H1 (cell line): ENCODE data around the gene LGALS4. TPM values are rescaled to one million over a fixed set of nuclear protein-coding genes. Genes with fewer than 3 reads are reported as not detected.
A peak's percentile ranks its signal among the peaks of the same experiment; 100 is the strongest.
"Not testable (repeated sequence)": the region's sequence is repeated elsewhere in the genome, so short reads cannot be mapped to it uniquely, and the experiment has no call there.

Experiments
- CTCF ChIA-PET: fragments of 300-600 bp; sonication (Branson Sonifier 250); formaldehyde crosslinking; loops from one replicate; lab custom pipeline; 2021; ENCODE audit not compliant: partially characterized antibody; lab: Charles Lee
- POLR2A ChIA-PET: fragments of 300-600 bp; sonication (Branson Sonifier 250); formaldehyde crosslinking; loops from one replicate; lab custom pipeline; 2021; ENCODE audit warnings: inconsistent platforms; ENCODE audit not compliant: partially characterized antibody; lab: Charles Lee
- DNase-seq, 2 experiments: peaks; one replicate each; pipeline versions ENCODE4 v3.0.0 to v3.0.0-alpha.2; 2010 to 2022; ENCODE audit warnings: low spot score in 2 of 2, low read depth in 1 of 2, mixed read lengths in 1 of 2
- FAIRE-seq: peaks from 2 replicates; lab custom pipeline; 2011; peaks lifted over from hg19 to GRCh38; lab: Jason Lieb, UNC
- H2AFZ ChIP-seq: 2 replicates; pipeline ENCODE4 v1.8.1; 2012; ENCODE audit warnings: low read length, inconsistent platforms
- H2AK5ac ChIP-seq: 2 replicates; pipeline ENCODE4 v1.6.1; 2013; ENCODE audit warnings: low read depth, low read length
- H2BK120ac ChIP-seq: replicated peaks from 2 replicates; pipeline ENCODE3; 2013; ENCODE audit warnings: low read depth, low read length, inconsistent platforms
- H2BK12ac ChIP-seq: 2 replicates; pipeline ENCODE4 v1.6.1; 2013; ENCODE audit warnings: low read depth, low read length
- H2BK15ac ChIP-seq: 2 replicates; pipeline ENCODE4 v1.6.1; 2013; ENCODE audit warnings: low read length
- H2BK20ac ChIP-seq: 2 replicates; pipeline ENCODE4 v1.6.1; 2013; ENCODE audit warnings: low read length
- H2BK5ac ChIP-seq: 2 replicates; pipeline ENCODE4 v1.6.1; 2013; ENCODE audit warnings: low read depth, low read length
- H3K14ac ChIP-seq: 2 replicates; pipeline ENCODE4 v1.6.1; 2013; ENCODE audit warnings: inconsistent platforms; ENCODE audit not compliant: insufficient read length
- H3K18ac ChIP-seq: 2 replicates; pipeline ENCODE4 v1.6.1; 2013; ENCODE audit warnings: low read length; ENCODE audit errors: extremely low read depth
- H3K23ac ChIP-seq: 2 replicates; pipeline ENCODE4 v1.6.1; 2013; ENCODE audit warnings: inconsistent platforms; ENCODE audit not compliant: insufficient read length
- H3K23me2 ChIP-seq: 2 replicates; pipeline ENCODE4 v1.6.1; 2013; ENCODE audit warnings: low read depth, low read length
- H3K27ac ChIP-seq: 2 replicates; pipeline ENCODE4 v1.6.1; 2011; ENCODE audit warnings: low read depth, low read length, inconsistent platforms
- H3K27me3 ChIP-seq, 4 experiments: replicated peaks in 1 of 4; 1 replicate in 1 of 4; 2 replicates in 3 of 4; pipeline versions ENCODE4 v1.6.1 to v1.8.1; 2011 to 2013; ENCODE audit warnings: low read length in 3 of 4, mild to moderate bottlenecking in 3 of 4, inconsistent platforms in 2 of 4, mixed read lengths in 2 of 4, moderate library complexity in 1 of 4; ENCODE audit not compliant: control insufficient read depth in 3 of 4, insufficient read depth in 3 of 4; ENCODE audit errors: extremely low read depth in 1 of 4
- H3K36me3 ChIP-seq, 4 experiments: 2 replicates each; pipeline versions ENCODE4 v1.6.1 to v1.8.1; 2011 to 2013; ENCODE audit warnings: mild to moderate bottlenecking in 4 of 4, low read length in 3 of 4, moderate library complexity in 2 of 4, control low read depth in 1 of 4, inconsistent platforms in 1 of 4; ENCODE audit not compliant: insufficient read depth in 4 of 4, control insufficient read depth in 2 of 4
- H3K4ac ChIP-seq: replicated peaks from 2 replicates; pipeline ENCODE3; 2013; ENCODE audit warnings: low read length, low read depth, mixed read lengths, inconsistent platforms; ENCODE audit not compliant: insufficient read length
- H3K4me1 ChIP-seq, 4 experiments: replicated peaks in 1 of 4; 1 replicate in 1 of 4; 2 replicates in 3 of 4; pipeline versions ENCODE4 v1.6.1 to v1.8.1; 2011 to 2013; ENCODE audit warnings: low read length in 3 of 4, inconsistent platforms in 2 of 4, mixed read lengths in 1 of 4; ENCODE audit not compliant: insufficient read depth in 4 of 4, control insufficient read depth in 3 of 4
- H3K4me2 ChIP-seq, 2 experiments: 2 replicates each; pipeline versions ENCODE4 v1.6.1 to v1.8.1; 2011 to 2013; ENCODE audit warnings: low read depth in 2 of 2, low read length in 2 of 2, control low read depth in 1 of 2, inconsistent platforms in 1 of 2, mild to moderate bottlenecking in 1 of 2; ENCODE audit not compliant: insufficient read depth in 1 of 2
- H3K4me3 ChIP-seq, 4 experiments: fragments of 200-600, 300-600 bp in 1 of 4; sonication (generic), shearing (Covaris generic), sonication (Bioruptor Twin) in 1 of 4; 2 replicates each; pipeline versions ENCODE4 v1.5.1 to v1.8.1; 2011 to 2016; ENCODE audit warnings: low read length in 4 of 4, low read depth in 3 of 4, control low read depth in 2 of 4, inconsistent platforms in 2 of 4, mild to moderate bottlenecking in 2 of 4, mixed read lengths in 1 of 4, moderate library complexity in 1 of 4; ENCODE audit not compliant: insufficient read depth in 2 of 4; ENCODE audit errors: extremely low read depth in 1 of 4
- H3K56ac ChIP-seq: replicated peaks from 2 replicates; pipeline ENCODE3; 2013; ENCODE audit warnings: low read depth, mild to moderate bottlenecking, mixed read lengths, low read length, inconsistent platforms; ENCODE audit not compliant: insufficient read length
- H3K79me1 ChIP-seq: 2 replicates; pipeline ENCODE4 v1.6.1; 2013; ENCODE audit warnings: low read depth, low read length, control low read depth
- H3K79me2 ChIP-seq, 2 experiments: 2 replicates each; pipeline versions ENCODE4 v1.6.1 to v1.8.1; 2012 to 2013; ENCODE audit warnings: low read length in 2 of 2, mild to moderate bottlenecking in 2 of 2, inconsistent platforms in 1 of 2; ENCODE audit not compliant: insufficient read depth in 2 of 2, control insufficient read depth in 1 of 2
- H3K9ac ChIP-seq, 4 experiments: replicated peaks in 1 of 4; 1 replicate in 1 of 4; 2 replicates in 3 of 4; pipeline versions ENCODE4 v1.6.1 to v1.8.1; 2011 to 2013; ENCODE audit warnings: low read depth in 3 of 4, low read length in 3 of 4, control low read depth in 2 of 4, mild to moderate bottlenecking in 2 of 4, moderate library complexity in 2 of 4, inconsistent platforms in 1 of 4; ENCODE audit errors: extremely low read depth in 1 of 4
- H3K9me3 ChIP-seq, 2 experiments: 2 replicates each; pipeline versions ENCODE4 v1.6.1 to v1.8.1; 2012 to 2013; ENCODE audit warnings: mild to moderate bottlenecking in 2 of 2, moderate library complexity in 2 of 2, control low read depth in 1 of 2, inconsistent platforms in 1 of 2, low read depth in 1 of 2, low read length in 1 of 2, mixed read lengths in 1 of 2; ENCODE audit not compliant: insufficient read depth in 2 of 2
- H4K20me1 ChIP-seq, 2 experiments: replicated peaks in 1 of 2; 2 replicates each; pipeline versions ENCODE3 to v1.8.1; 2011 to 2013; ENCODE audit warnings: inconsistent platforms in 2 of 2, low read length in 2 of 2, mild to moderate bottlenecking in 1 of 2; ENCODE audit not compliant: insufficient read depth in 2 of 2, control insufficient read depth in 1 of 2
- H4K5ac ChIP-seq: 2 replicates; pipeline ENCODE4 v1.6.1; 2013; ENCODE audit warnings: low read length, low read depth, mixed read lengths, inconsistent platforms; ENCODE audit not compliant: insufficient read length
- H4K8ac ChIP-seq: 2 replicates; pipeline ENCODE4 v1.8.0; 2013; ENCODE audit warnings: mild to moderate bottlenecking, moderate library complexity, low read length, inconsistent platforms; ENCODE audit not compliant: insufficient read depth; ENCODE audit errors: extremely low read depth
- H4K91ac ChIP-seq: replicated peaks from 2 replicates; pipeline ENCODE3; 2013; ENCODE audit warnings: low read length, mixed read lengths, inconsistent platforms; ENCODE audit not compliant: insufficient read length
- WGBS, 2 experiments: shearing (Covaris generic) in 1 of 2; methylation state at CpG; one replicate each; pipeline versions ENCODE4 v1.1.6 to v1.1.7; 2013 to 2015; ENCODE audit warnings: low lambda C conversion rate in 2 of 2, mixed read lengths in 2 of 2, inconsistent platforms in 1 of 2, low coverage in 1 of 2, missing lambda C conversion rate in 1 of 2; ENCODE audit not compliant: insufficient replicate concordance in 2 of 2, insufficient coverage in 1 of 2, insufficient read length in 1 of 2; ENCODE audit errors: extremely low coverage in 1 of 2, missing lambda C conversion rate in 1 of 2; 5-methylcytosine and 5-hydroxymethylcytosine counted together
- polyA plus RNA-seq, 7 experiments: library from polyadenylated mRNA; depleted of rRNA in 3 of 7; stranded (reverse) in 5 of 7; unstranded in 2 of 7; fragments of >200 nt in 5 of 7; fragments of 200-250 nt in 2 of 7; gene quantifications; 1 replicate in 5 of 7; 2 replicates in 1 of 7; 4 replicates in 1 of 7; pipeline versions ENCODE4 v1.2.1 to v1.2.3, GENCODE V29; 2011 to 2013; ENCODE audit warnings: missing spikeins in 2 of 7, mixed read lengths in 2 of 7
- total RNA-seq: library from RNA; stranded (reverse); fragmentation: NEBNext Ultra II Directional; extraction: Animal tissue kit (Norgen Biotek cat#: 25700); gene quantifications from 2 replicates; pipeline ENCODE4 v1.2.1, GENCODE V29; 2021

LGALS4 gene
- total and polyA plus RNA-seq, 2 of the 8 experiments (the other 6 are each of a cell fraction or from before 2014, with no cell fraction given), result 0.32 to 0.37 TPM

DNA sequence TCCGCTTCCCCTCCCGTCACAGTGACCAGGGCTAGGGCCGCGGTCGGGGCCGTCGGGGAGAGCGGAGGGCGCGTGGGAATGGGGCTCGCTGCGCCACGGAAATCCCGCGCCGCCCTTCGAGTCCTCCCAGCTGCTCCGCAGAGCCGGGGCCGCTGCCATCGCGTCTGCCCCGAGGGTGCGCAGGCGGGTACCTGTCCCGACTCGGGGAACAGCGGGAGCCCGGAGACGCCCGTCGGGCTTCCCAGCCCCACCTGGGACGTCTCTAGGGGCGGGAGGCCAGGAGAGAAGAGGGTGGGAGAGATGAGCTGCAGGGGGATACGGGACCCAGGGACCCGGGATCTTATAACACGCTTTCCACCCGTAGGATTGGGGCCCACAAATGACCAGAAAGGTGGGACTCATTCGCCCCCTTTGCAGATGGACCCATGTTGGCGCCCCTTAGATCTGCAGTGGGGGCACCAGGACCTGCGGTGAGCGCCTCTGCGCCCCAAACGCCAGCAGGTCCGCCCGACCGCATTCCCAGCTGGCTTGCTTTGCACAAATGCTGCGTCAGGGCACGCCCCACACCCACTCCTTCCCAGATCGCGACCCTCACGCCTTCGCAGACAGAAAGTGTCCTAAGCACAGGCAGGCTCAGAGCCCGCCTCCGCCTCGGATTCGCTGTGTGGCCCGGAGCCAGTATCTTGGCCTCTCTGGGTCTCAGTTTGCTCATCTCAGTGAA, 42.4 kb downstream of the LGALS4 start:
- Histone ChIP-seq H4K8ac (peak overlapping the region; percentile 95; the same call in 1 of the 2 replicates), H3K4me2 (peak overlapping the region in 1 of 2 experiments; percentile 44; a peak in 1 of 4 replicates), H3K4me3 (peak overlapping the region in 1 of 4 experiments; percentile 39; a peak in 1 of 8 replicates)
- H2AK5ac ChIP-seq, H4K91ac ChIP-seq, DNase-seq, H2BK120ac ChIP-seq, H4K20me1 ChIP-seq, H3K9ac ChIP-seq, H3K18ac ChIP-seq, H3K36me3 ChIP-seq, H3K23me2 ChIP-seq, H2BK20ac ChIP-seq, H3K4ac ChIP-seq, H2BK12ac ChIP-seq, H3K27me3 ChIP-seq, H3K14ac ChIP-seq, H2BK15ac ChIP-seq, H3K27ac ChIP-seq, H2BK5ac ChIP-seq, H3K56ac ChIP-seq, H3K79me1 ChIP-seq, H3K4me1 ChIP-seq, H3K23ac ChIP-seq, H4K5ac ChIP-seq, H3K9me3 ChIP-seq, H2AFZ ChIP-seq, H3K79me2 ChIP-seq: not testable (repeated sequence)
- ChIA-PET CTCF (interaction anchor here (1.0 to 1.3 kb wide), 11 partner anchors 9 to 61 kb away, joined by 3 to 10 read pairs (median 4); partner anchors contain the start of gene ECH1), POLR2A (interaction anchor here (1.0 to 1.6 kb wide), 5 partner anchors 12 to 117 kb away, joined by 3 to 6 read pairs (median 4); no protein-coding TSS in a partner anchor)
- WGBS, 2 experiments, result no CpG with 5 or more reads among the region's 58 CpGs
- peak; percentile 28 for FAIRE-seq
